Neural cell (in vitro differentiated cells): ENCODE results near the gene TSPAN11. TPM values are rescaled to one million over a fixed set of nuclear protein-coding genes. Genes with fewer than 3 reads are reported as not detected.

ENCODE experiments used
- H2AFZ ChIP-seq: fragments of 200-600, 300-800 bp; sonication (generic), shearing (Covaris generic); 2 replicates; pipeline ENCODE4 v1.6.0; 2014; ENCODE audit warnings: low read depth, mild to moderate bottlenecking, antibody characterized with exemption, low read length, moderate library complexity
- H3F3A ChIP-seq: fragments of 200-600 bp; shearing (Covaris generic); 2 replicates; pipeline ENCODE4 v1.6.1; 2016; ENCODE audit warnings: mild to moderate bottlenecking, moderate library complexity, mixed read lengths, antibody characterized with exemption, low read length; ENCODE audit not compliant: insufficient read depth, poor library complexity, severe bottlenecking
- H3K27ac ChIP-seq: fragments of 200-600, 300-800 bp; sonication (generic), shearing (Covaris generic); 2 replicates; pipeline ENCODE4 v1.5.1; 2014; ENCODE audit warnings: mild to moderate bottlenecking, low read length, moderate library complexity
- H3K27me3 ChIP-seq: fragments of 300-800, 200-600 bp; sonication (generic), shearing (Covaris generic); 2 replicates; pipeline ENCODE4 v1.6.0; 2014; ENCODE audit warnings: mild to moderate bottlenecking, low read depth, low read length, moderate library complexity; ENCODE audit not compliant: insufficient read depth
- H3K36me3 ChIP-seq: fragments of 300-800, 200-600 bp; sonication (generic), shearing (Covaris generic); 2 replicates; pipeline ENCODE4 v1.5.1; 2014; ENCODE audit warnings: mild to moderate bottlenecking, antibody characterized with exemption, low read length, moderate library complexity; ENCODE audit not compliant: insufficient read depth
- H3K4me2 ChIP-seq: fragments of 300-800, 200-600 bp; sonication (generic), shearing (Covaris generic); 2 replicates; pipeline ENCODE4 v1.6.0; 2014; ENCODE audit warnings: mild to moderate bottlenecking, low read length
- H3K4me3 ChIP-seq: fragments of 300-800, 200-600 bp; sonication (generic), shearing (Covaris generic); 2 replicates; pipeline ENCODE4 v1.5.1; 2014; ENCODE audit warnings: mild to moderate bottlenecking, low read length, moderate library complexity
- H3K79me2 ChIP-seq: fragments of 200-600 bp; shearing (Covaris generic); replicated peaks from 2 replicates; pipeline ENCODE4 v1.6.0; 2014; ENCODE audit warnings: mild to moderate bottlenecking, low read length, moderate library complexity; ENCODE audit not compliant: insufficient read depth
- H3K9ac ChIP-seq: fragments of 300-800, 200-600 bp; sonication (generic), shearing (Covaris generic); 2 replicates; pipeline ENCODE4 v1.6.1; 2016; ENCODE audit warnings: mild to moderate bottlenecking, low read length, mixed read lengths
- H3K9me2 ChIP-seq: fragments of 200-600 bp; shearing (Covaris generic); 2 replicates; pipeline ENCODE4 v1.6.1; 2016; ENCODE audit warnings: mild to moderate bottlenecking, low read length, mixed read lengths; ENCODE audit not compliant: insufficient read depth
- H3K9me3 ChIP-seq: fragments of 200-600, 300-800 bp; sonication (generic), shearing (Covaris generic); 2 replicates; pipeline ENCODE4 v1.6.1; 2016; ENCODE audit warnings: mild to moderate bottlenecking, mixed run types, low read length, moderate library complexity, mixed read lengths
- H4K20me1 ChIP-seq: fragments of 200-600 bp; shearing (Covaris generic); 2 replicates; pipeline ENCODE4 v1.6.1; 2016; ENCODE audit warnings: mild to moderate bottlenecking, mixed run types; ENCODE audit not compliant: insufficient read depth
- CTCF ChIP-seq: fragments of 450-650 bp; IDR thresholded peaks from 2 replicates; pipeline ENCODE4 v1.5.1; 2014; ENCODE audit warnings: antibody characterized with exemption, mild to moderate bottlenecking, moderate library complexity; ENCODE audit not compliant: poor library complexity, severe bottlenecking
- EZH2 ChIP-seq: fragments of 200-600, 300-800 bp; shearing (Covaris generic), sonication (generic); IDR thresholded peaks from 2 replicates; pipeline ENCODE4 v1.6.1; 2014; ENCODE audit warnings: antibody characterized with exemption, low read length, borderline replicate concordance, mild to moderate bottlenecking; ENCODE audit not compliant: insufficient read depth, poor library complexity, severe bottlenecking
- POLR2AphosphoS5 ChIP-seq: IDR thresholded peaks from 2 replicates; pipeline ENCODE4 v1.6.1; 2012
- RAD21 ChIP-seq: fragments of 450-650 bp; conservative IDR thresholded peaks from 2 replicates; pipeline ENCODE4 v1.6.1; 2014; ENCODE audit warnings: antibody characterized with exemption, mild to moderate bottlenecking, moderate library complexity
- REST ChIP-seq: IDR thresholded peaks from 2 replicates; pipeline ENCODE4 v1.6.1; 2012; ENCODE audit warnings: borderline replicate concordance
- SMC3 ChIP-seq: fragments of 450-650 bp; conservative IDR thresholded peaks from 2 replicates; pipeline ENCODE4 v1.6.1; 2014; ENCODE audit warnings: antibody characterized with exemption, mild to moderate bottlenecking, moderate library complexity; ENCODE audit not compliant: poor library complexity
- polyA plus RNA-seq: library from polyadenylated mRNA; depleted of rRNA; stranded (reverse); fragments of >200 nt; gene quantifications from 2 replicates; pipeline ENCODE4 v1.2.3, GENCODE V29; 2014

TSPAN11 gene
- polyA plus RNA-seq, 1 donor from 2014 or later = 5.6 TPM

GRCh38 chr12:30930641-30931040, 4.1 kb downstream of the TSPAN11 start:
- no peak for TF ChIP-seq RAD21
- no peak for TF ChIP-seq REST
- no peak for TF ChIP-seq EZH2
- no peak for TF ChIP-seq CTCF
- TF ChIP-seq POLR2AphosphoS5 = no peak
- Histone ChIP-seq H3K27ac (no peak overlapping the region), H3F3A (no peaks in the 10 kb centered on the region), H2AFZ (no peak overlapping the region), H3K9me3 (no peaks in the 10 kb centered on the region), H3K9me2 (no peaks in the 10 kb centered on the region), H3K79me2 (peaks cover 31% of the 10 kb centered on the region), H3K36me3 (no peaks in the 10 kb centered on the region), H4K20me1 (no peaks in the 10 kb centered on the region), H3K4me2 (no peak overlapping the region), H3K27me3 (no peaks in the 10 kb centered on the region), H3K4me3 (no peak overlapping the region), H3K9ac (no peak overlapping the region)

GRCh38 chr12:30932881-30933280, 6.3 kb downstream of the TSPAN11 start:
- TF ChIP-seq REST (no peak), CTCF (no peak), RAD21 (no peak), EZH2 (no peak), SMC3 (no peak)
- Histone ChIP-seq H3K4me2 (no peak overlapping the region), H3K9me2 (no peaks in the 10 kb centered on the region), H2AFZ (no peak overlapping the region), H3K36me3 (no peaks in the 10 kb centered on the region), H3K4me3 (no peak overlapping the region), H3K79me2 (peaks cover 20% of the 10 kb centered on the region), H3F3A (no peaks in the 10 kb centered on the region), H4K20me1 (no peaks in the 10 kb centered on the region), H3K27me3 (no peaks in the 10 kb centered on the region), H3K27ac (no peak overlapping the region), H3K9me3 (no peaks in the 10 kb centered on the region), H3K9ac (no peak overlapping the region)
